Bronchial smooth muscle cell (primary cell): ENCODE measurements around the gene ZNF440. TPM values are rescaled to one million over a fixed set of nuclear protein-coding genes. Genes with fewer than 3 reads are reported as not detected.

ENCODE experiments used
- total RNA-seq: library from RNA; depleted of rRNA; stranded (reverse); fragments of >200 nt; gene quantifications from 2 replicates; pipeline ENCODE4 v1.2.1, GENCODE V29; 2014

The ZNF440 gene
- 6.3 and 9.8 TPM in 2 replicates for total RNA-seq

GRCh38 chr19:11814029-11814699, at the start of gene ZNF440:
Gene ZNF440, plus strand, starts transcription at chr19:11814273. Its CDS starts 175 bp downstream, at chr19:11814448.

GRCh38 chr19:11766597-11767591, 47.2 kb upstream of the ZNF440 start, which contains the start of gene ZNF441:
Gene ZNF441, plus strand, starts transcription at chr19:11767000. Its CDS starts 194 bp downstream, at chr19:11767194.

GRCh38 chr19:11798391-11799330, 15.4 kb upstream of the ZNF440 start, which contains the start of gene ZNF491:
Gene ZNF491, plus strand, starts transcription at chr19:11798523. Its CDS starts 7,431 bp downstream, at chr19:11805954.

GRCh38 chr19:11848594-11849469, 34.8 kb downstream of the ZNF440 start, which contains the start of gene ZNF439:
Gene ZNF439, plus strand, starts transcription at chr19:11848726. Its CDS starts 142 bp downstream, at chr19:11848868.

Other genes starting within 250 kb of the ZNF440 start
- 0.34 and 0.95 TPM in 2 replicates for gene ACP5, start 236.6 kb upstream of the ZNF440 start, total RNA-seq
- 15.3 and 17.3 TPM in 2 replicates for gene ZNF627, start 216.8 kb upstream of the ZNF440 start, total RNA-seq
- 2.8 and 5.2 TPM in 2 replicates for gene ZNF823, start 75.3 kb upstream of the ZNF440 start, total RNA-seq
- 12.8 and 13.4 TPM in 2 replicates for gene ZNF441, start 47.3 kb upstream of the ZNF440 start, total RNA-seq
- 2.8 and 3.9 TPM in 2 replicates for gene ZNF491, start 15.8 kb upstream of the ZNF440 start, total RNA-seq
- gene ZNF439, start 34.5 kb downstream of the ZNF440 start, total RNA-seq: 5.0 and 6.9 TPM in 2 replicates
- gene ZNF69, start 73.5 kb downstream of the ZNF440 start, total RNA-seq: 2.9 and 4.1 TPM in 2 replicates
- 5.5 and 6.9 TPM in 2 replicates for gene ZNF700, start 110.8 kb downstream of the ZNF440 start, total RNA-seq
- gene ZNF763, start 150.8 kb downstream of the ZNF440 start, total RNA-seq: 0.86 and 2.5 TPM in 2 replicates
- gene ZNF433, start 221.4 kb downstream of the ZNF440 start, total RNA-seq: 4.0 and 4.9 TPM in 2 replicates
- 0.09 and 0.16 TPM in 2 replicates for gene ZNF878, start 238.7 kb downstream of the ZNF440 start, total RNA-seq